Body of pancreas (tissue), 4 donors: Measurements from ENCODE around the gene KLK5.

ENCODE experiments used
- CTCF ChIP-seq, 7 experiments: fragments of 450-650 bp in 4 of 7; fragments of 200-600 bp in 3 of 7; sonication (generic) in 3 of 7; IDR thresholded peaks; one replicate each; pipeline ENCODE4 v1.5.1; 2016 to 2019; ENCODE audit warnings: antibody characterized with exemption in 7 of 7
- POLR2A ChIP-seq, 3 donors: fragments of 450-650 bp; IDR thresholded peaks; one replicate each; pipeline ENCODE4 v1.6.1; 2016; ENCODE audit warnings: antibody characterized with exemption in 3 of 3, mild to moderate bottlenecking in 2 of 3

GRCh38 chr19:50975766-50976165 lies 22.9 kb upstream of the KLK5 start:
- no peak for TF ChIP-seq POLR2A (IDR thresholded peaks at IDR 0.05)
- no peak for TF ChIP-seq CTCF (IDR thresholded peaks at IDR 0.05)
